ENCODE measurements around the gene CAMKMT. TPM values are rescaled to one million over a fixed set of nuclear protein-coding genes. Genes with fewer than 3 reads are reported as not detected.

Gene CAMKMT
- total and polyA plus RNA-seq, 8 donors: 1.4 to 27.4 (median 6.2) TPM

GRCh38 chr2:44545005-44545404 is 183.3 kb downstream of the CAMKMT start:
- no peaks in the 10 kb centered on the region for H3K27me3 ChIP-seq
- no peak overlapping the region for H3K4me3 ChIP-seq
- no peak overlapping the region for H3K27ac ChIP-seq
- peaks cover 0 to 5% (median 2%) of the 10 kb centered on the region in 4 donors for H3K4me1 ChIP-seq
- DNase-seq: no peak
- WGBS, 5 donors: 85 to 93% (median 92%) methylated on average over 2 of the region's 2 CpGs
- intact Hi-C loops (cut with DNase I; ENCODE audit: low total_unique reads): no loop called here
- H3K36me3 ChIP-seq: no peaks in the 10 kb centered on the region
- TF ChIP-seq EP300 (IDR thresholded peaks at IDR 0.05) (no peak), POLR2A (IDR thresholded peaks at IDR 0.05) (no peak), POLR2AphosphoS5 (IDR thresholded peaks at IDR 0.05) (no peak)
- TF ChIP-seq, protein P1, sequence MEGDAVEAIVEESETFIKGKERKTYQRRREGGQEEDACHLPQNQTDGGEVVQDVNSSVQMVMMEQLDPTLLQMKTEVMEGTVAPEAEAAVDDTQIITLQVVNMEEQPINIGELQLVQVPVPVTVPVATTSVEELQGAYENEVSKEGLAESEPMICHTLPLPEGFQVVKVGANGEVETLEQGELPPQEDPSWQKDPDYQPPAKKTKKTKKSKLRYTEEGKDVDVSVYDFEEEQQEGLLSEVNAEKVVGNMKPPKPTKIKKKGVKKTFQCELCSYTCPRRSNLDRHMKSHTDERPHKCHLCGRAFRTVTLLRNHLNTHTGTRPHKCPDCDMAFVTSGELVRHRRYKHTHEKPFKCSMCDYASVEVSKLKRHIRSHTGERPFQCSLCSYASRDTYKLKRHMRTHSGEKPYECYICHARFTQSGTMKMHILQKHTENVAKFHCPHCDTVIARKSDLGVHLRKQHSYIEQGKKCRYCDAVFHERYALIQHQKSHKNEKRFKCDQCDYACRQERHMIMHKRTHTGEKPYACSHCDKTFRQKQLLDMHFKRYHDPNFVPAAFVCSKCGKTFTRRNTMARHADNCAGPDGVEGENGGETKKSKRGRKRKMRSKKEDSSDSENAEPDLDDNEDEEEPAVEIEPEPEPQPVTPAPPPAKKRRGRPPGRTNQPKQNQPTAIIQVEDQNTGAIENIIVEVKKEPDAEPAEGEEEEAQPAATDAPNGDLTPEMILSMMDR (IDR thresholded peaks at IDR 0.05): no peak
- no peaks in the 10 kb centered on the region for H3K9me3 ChIP-seq

- DNase-seq: no peak
- Histone ChIP-seq H3K9me3 (no peaks in the 10 kb centered on the region), H3K27me3 (no peaks in the 10 kb centered on the region), H3K4me1 (peaks cover 0 to 5% (median 2%) of the 10 kb centered on the region in 4 donors), H3K4me3 (no peak overlapping the region), H3K27ac (no peak overlapping the region), H3K36me3 (no peaks in the 10 kb centered on the region)
- 86 to 93% (median 89%) methylated on average over 2 of the region's 2 CpGs for WGBS, 5 donors
- intact Hi-C loops (cut with DNase I; ENCODE audit: low total_unique reads): no loop called here
- TF ChIP-seq POLR2A (IDR thresholded peaks at IDR 0.05) (no peak), EP300 (IDR thresholded peaks at IDR 0.05) (no peak), POLR2AphosphoS5 (IDR thresholded peaks at IDR 0.05) (no peak)
- TF ChIP-seq, protein P1 (IDR thresholded peaks at IDR 0.05): no peak
Measured at GRCh38 chr2:44546459-44547127, 184.8 kb downstream of the CAMKMT start.

DNA sequence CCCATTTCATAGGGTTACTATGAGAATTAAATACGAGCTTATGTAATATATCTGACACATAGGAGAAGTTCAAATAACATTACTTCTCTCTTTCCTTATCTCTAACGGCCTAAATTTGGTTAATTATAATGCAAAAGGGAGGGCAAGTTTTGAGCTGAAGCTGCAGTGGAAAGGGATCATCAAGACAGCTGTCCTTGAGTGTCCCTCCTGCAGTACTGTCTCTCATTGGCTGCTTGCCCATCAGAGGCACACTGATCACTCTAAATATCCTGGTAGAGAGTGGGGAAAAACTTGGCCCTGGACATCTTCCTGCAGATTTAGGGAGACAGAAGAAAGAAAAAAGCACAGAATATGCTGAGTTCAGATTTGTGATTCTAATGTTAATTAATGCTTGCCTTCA is 186.0 kb downstream of the CAMKMT start:
- intact Hi-C loops (cut with DNase I; ENCODE audit: low total_unique reads): no loop called here
- H3K9me3 ChIP-seq: no peaks in the 10 kb centered on the region
- H3K4me3 ChIP-seq: no peak overlapping the region
- H3K27ac ChIP-seq: no peak overlapping the region
- TF ChIP-seq POLR2AphosphoS5 (IDR thresholded peaks at IDR 0.05): no peak
- no peak for TF ChIP-seq POLR2A (IDR thresholded peaks at IDR 0.05)
- TF ChIP-seq, protein P1 (IDR thresholded peaks at IDR 0.05): no peak
- TF ChIP-seq EP300 (IDR thresholded peaks at IDR 0.05): no peak
- DNase-seq: no peak
- peaks cover 0 to 5% (median 2%) of the 10 kb centered on the region in 4 donors for H3K4me1 ChIP-seq
- 58 to 70% (median 61%) methylated on average over 2 of the region's 2 CpGs for WGBS, 5 donors
- no peaks in the 10 kb centered on the region for H3K36me3 ChIP-seq
- H3K27me3 ChIP-seq: no peaks in the 10 kb centered on the region

GRCh38 chr2:44548221-44549098 is 186.7 kb downstream of the CAMKMT start:
- TF ChIP-seq EP300 (IDR thresholded peaks at IDR 0.05) (no peak), POLR2A (IDR thresholded peaks at IDR 0.05) (no peak), POLR2AphosphoS5 (IDR thresholded peaks at IDR 0.05) (no peak)
- TF ChIP-seq, protein P1 (IDR thresholded peaks at IDR 0.05): no peak
- Histone ChIP-seq H3K36me3 (no peaks in the 10 kb centered on the region), H3K27me3 (no peaks in the 10 kb centered on the region), H3K9me3 (no peaks in the 10 kb centered on the region), H3K4me1 (peaks cover 0 to 3% (median under 1%) of the 10 kb centered on the region in 4 donors), H3K27ac (no peak overlapping the region), H3K4me3 (no peak overlapping the region)
- intact Hi-C loops (cut with DNase I; ENCODE audit: low total_unique reads): no loop called here
- 75 to 85% (median 81%) methylated on average over 8 of the region's 8 CpGs for WGBS, 5 donors
- DNase-seq: no peak
